KMS-11 (cell line): ENCODE measurements around the gene IGF2R.

Experiments used
- H2AFZ ChIP-seq: fragments of 200-600 bp; sonication (generic); 2 replicates; pipeline ENCODE4 v1.6.1; 2016; ENCODE audit warnings: antibody characterized with exemption, mixed run types, low read depth
- H3K27ac ChIP-seq: fragments of 200-600 bp; sonication (generic); 2 replicates; pipeline ENCODE4 v1.6.1; 2016; ENCODE audit warnings: mild to moderate bottlenecking, mixed run types
- H3K27me3 ChIP-seq: fragments of 200-600 bp; sonication (generic); 2 replicates; pipeline ENCODE4 v1.6.1; 2017; ENCODE audit warnings: mild to moderate bottlenecking, low read depth, mixed run types, moderate library complexity; ENCODE audit not compliant: insufficient read depth
- H3K36me3 ChIP-seq: fragments of 200-600 bp; sonication (generic); 2 replicates; pipeline ENCODE4 v1.6.1; 2017; ENCODE audit warnings: mild to moderate bottlenecking, mixed run types; ENCODE audit not compliant: insufficient read depth
- H3K4me1 ChIP-seq: fragments of 200-600 bp; sonication (generic); 2 replicates; pipeline ENCODE4 v1.6.1; 2016; ENCODE audit warnings: mild to moderate bottlenecking, low read depth, mixed run types; ENCODE audit not compliant: poor library complexity, severe bottlenecking
- H3K4me2 ChIP-seq: fragments of 200-600 bp; sonication (generic); 2 replicates; pipeline ENCODE4 v1.7.0; 2016; ENCODE audit warnings: mild to moderate bottlenecking, mixed run types
- H3K4me3 ChIP-seq: fragments of 200-600 bp; sonication (generic); IDR thresholded peaks from 2 replicates; pipeline ENCODE4 v1.6.1; 2017; ENCODE audit warnings: low read depth, low read length, mixed read lengths; ENCODE audit not compliant: insufficient read depth
- H3K79me2 ChIP-seq: fragments of 200-600 bp; sonication (generic); 2 replicates; pipeline ENCODE4 v1.6.1; 2016; ENCODE audit warnings: low read depth, mixed run types; ENCODE audit not compliant: insufficient read depth
- H3K9ac ChIP-seq: fragments of 200-600 bp; sonication (generic); 2 replicates; pipeline ENCODE4 v1.6.1; 2016; ENCODE audit warnings: mild to moderate bottlenecking, mixed run types
- H4K20me1 ChIP-seq: fragments of 200-600 bp; sonication (generic); 2 replicates; pipeline ENCODE4 v1.6.1; 2016; ENCODE audit warnings: mild to moderate bottlenecking, mixed run types; ENCODE audit not compliant: insufficient read depth
- TF ChIP-seq, protein P1 (sequence below): fragments of 200-600 bp; sonication (generic); conservative IDR thresholded peaks from 2 replicates; pipeline ENCODE4 v1.6.1; 2017; ENCODE audit warnings: low read depth, mild to moderate bottlenecking, antibody characterized with exemption, low read length, moderate library complexity, mixed read lengths

IGF2R gene

GRCh38 chr6:160031442-160031841 is 62.6 kb downstream of the IGF2R start:
- H3K4me2 ChIP-seq = no peak overlapping the region
- H3K4me3 ChIP-seq = no peak overlapping the region
- no peaks in the 10 kb centered on the region; the same call in 1 of the 2 replicates for H3K79me2 ChIP-seq
- no peak overlapping the region for H2AFZ ChIP-seq
- no peaks in the 10 kb centered on the region for H3K36me3 ChIP-seq
- TF ChIP-seq, protein P1, sequence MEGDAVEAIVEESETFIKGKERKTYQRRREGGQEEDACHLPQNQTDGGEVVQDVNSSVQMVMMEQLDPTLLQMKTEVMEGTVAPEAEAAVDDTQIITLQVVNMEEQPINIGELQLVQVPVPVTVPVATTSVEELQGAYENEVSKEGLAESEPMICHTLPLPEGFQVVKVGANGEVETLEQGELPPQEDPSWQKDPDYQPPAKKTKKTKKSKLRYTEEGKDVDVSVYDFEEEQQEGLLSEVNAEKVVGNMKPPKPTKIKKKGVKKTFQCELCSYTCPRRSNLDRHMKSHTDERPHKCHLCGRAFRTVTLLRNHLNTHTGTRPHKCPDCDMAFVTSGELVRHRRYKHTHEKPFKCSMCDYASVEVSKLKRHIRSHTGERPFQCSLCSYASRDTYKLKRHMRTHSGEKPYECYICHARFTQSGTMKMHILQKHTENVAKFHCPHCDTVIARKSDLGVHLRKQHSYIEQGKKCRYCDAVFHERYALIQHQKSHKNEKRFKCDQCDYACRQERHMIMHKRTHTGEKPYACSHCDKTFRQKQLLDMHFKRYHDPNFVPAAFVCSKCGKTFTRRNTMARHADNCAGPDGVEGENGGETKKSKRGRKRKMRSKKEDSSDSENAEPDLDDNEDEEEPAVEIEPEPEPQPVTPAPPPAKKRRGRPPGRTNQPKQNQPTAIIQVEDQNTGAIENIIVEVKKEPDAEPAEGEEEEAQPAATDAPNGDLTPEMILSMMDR = no peak
- no peaks in the 10 kb centered on the region for H3K27me3 ChIP-seq
- no peak overlapping the region for H3K9ac ChIP-seq
- no peaks in the 10 kb centered on the region for H4K20me1 ChIP-seq
- H3K4me1 ChIP-seq = peaks cover 43% of the 10 kb centered on the region
- H3K27ac ChIP-seq = no peak overlapping the region

GRCh38 chr6:160031871-160032270 is 63.0 kb downstream of the IGF2R start:
- no peaks in the 10 kb centered on the region for H3K36me3 ChIP-seq
- no peaks in the 10 kb centered on the region; the same call in 1 of the 2 replicates for H3K79me2 ChIP-seq
- H4K20me1 ChIP-seq = no peaks in the 10 kb centered on the region
- no peaks in the 10 kb centered on the region for H3K27me3 ChIP-seq
- no peak overlapping the region for H3K9ac ChIP-seq
- H3K27ac ChIP-seq = no peak overlapping the region
- H3K4me3 ChIP-seq = no peak overlapping the region
- H3K4me1 ChIP-seq = peaks cover 43% of the 10 kb centered on the region
- TF ChIP-seq, protein P1 = no peak
- H2AFZ ChIP-seq = no peak overlapping the region
- H3K4me2 ChIP-seq = no peak overlapping the region

- no peaks in the 10 kb centered on the region for H3K36me3 ChIP-seq
Observed at GRCh38 chr6:160032538-160032937, 63.7 kb downstream of the IGF2R start.

GRCh38 chr6:160034036-160034930 is 65.4 kb downstream of the IGF2R start:
- Histone ChIP-seq H4K20me1 (no peaks in the 10 kb centered on the region), H3K4me2 (no peak overlapping the region), H2AFZ (no peak overlapping the region), H3K79me2 (no peaks in the 10 kb centered on the region; the same call in 1 of the 2 replicates), H3K4me1 (peaks cover 20% of the 10 kb centered on the region), H3K9ac (no peak overlapping the region), H3K27ac (no peak overlapping the region), H3K4me3 (no peak overlapping the region), H3K27me3 (no peaks in the 10 kb centered on the region), H3K36me3 (no peaks in the 10 kb centered on the region)
- TF ChIP-seq, protein P1 = no peak

More at GRCh38 chr6:160032538-160032937, 63.7 kb downstream of the IGF2R start:
- no peaks in the 10 kb centered on the region; the same call in 1 of the 2 replicates for H3K79me2 ChIP-seq
- H3K27ac ChIP-seq = no peak overlapping the region
- no peaks in the 10 kb centered on the region for H4K20me1 ChIP-seq
- TF ChIP-seq, protein P1 = no peak
- H2AFZ ChIP-seq = no peak overlapping the region
- H3K4me2 ChIP-seq = no peak overlapping the region
- H3K27me3 ChIP-seq = no peaks in the 10 kb centered on the region
- peaks cover 37% of the 10 kb centered on the region for H3K4me1 ChIP-seq
- H3K4me3 ChIP-seq = no peak overlapping the region
- no peak overlapping the region for H3K9ac ChIP-seq
